Adrenal gland (tissue), 12 donors: ENCODE results near the gene HLX. TPM values are rescaled to one million over a fixed set of nuclear protein-coding genes. Genes with fewer than 3 reads are reported as not detected.

Source experiments
- DNase-seq, 7 donors: peaks; one replicate each; pipeline ENCODE4 v3.0.0-alpha.2; 2019 to 2020
- H3K27ac ChIP-seq, 5 donors: fragments of 200-600 bp; sonication (generic) in 4 of 5; 1 replicate in 3 of 5; 2 replicates in 2 of 5; pipeline versions ENCODE4 v1.5.1 to v1.8.0; 2016 to 2020; ENCODE audit warnings: mild to moderate bottlenecking in 1 of 5
- H3K27me3 ChIP-seq: fragments of 200-600 bp; 2 replicates; pipeline ENCODE4 v1.8.0; 2021
- H3K36me3 ChIP-seq, 2 donors: fragments of 200-600 bp; replicated peaks in 1 of 2; 1 replicate in 1 of 2; 2 replicates in 1 of 2; pipeline versions ENCODE4 v1.5.1 to v1.8.0; 2018 to 2022
- H3K4me1 ChIP-seq, 2 donors: fragments of 200-600 bp; replicated peaks in 1 of 2; 1 replicate in 1 of 2; 2 replicates in 1 of 2; pipeline versions ENCODE4 v1.5.1 to v1.8.0; 2018 to 2021
- H3K4me3 ChIP-seq, 4 donors: fragments of 200-600 bp; sonication (generic) in 3 of 4; one replicate each; pipeline ENCODE4 v1.5.1; 2016 to 2018
- H3K9me3 ChIP-seq, 3 donors: fragments of 200-600 bp; sonication (generic) in 1 of 3; replicated peaks in 1 of 3; 1 replicate in 2 of 3; 2 replicates in 1 of 3; pipeline versions ENCODE4 v1.5.1 to v1.8.0; 2016 to 2021
- CTCF ChIP-seq, 6 experiments: fragments of 450-650 bp in 4 of 6; fragments of 200-600 bp in 2 of 6; sonication (generic) in 1 of 6; IDR thresholded peaks; 1 replicate in 5 of 6; 2 replicates in 1 of 6; pipeline versions ENCODE4 v1.5.1 to v1.8.0; 2016 to 2021; ENCODE audit warnings: antibody characterized with exemption in 6 of 6, mild to moderate bottlenecking in 2 of 6, moderate library complexity in 1 of 6
- POLR2A ChIP-seq, 2 donors: fragments of 450-650 bp; IDR thresholded peaks; one replicate each; pipeline ENCODE4 v1.6.1; 2017; ENCODE audit warnings: antibody characterized with exemption in 2 of 2, mild to moderate bottlenecking in 2 of 2, moderate library complexity in 1 of 2
- WGBS, 4 donors: extraction: QIAGEN DNeasy Blood & Tissue Kit in 2 of 4; methylation state at CpG; one replicate each; pipeline versions ENCODE4 v1.1.5 to v1.1.7; 2013 to 2017; 5-methylcytosine and 5-hydroxymethylcytosine counted together
- intact Hi-C, 2 donors: fragments of 100-400 bp; cut with DNase I; formaldehyde crosslinking; loops; one replicate each; pipeline versions ENCODE4 v1.14.1 to v1.15.0; 2022 to 2023
- polyA plus RNA-seq, 3 donors: library from polyadenylated mRNA; stranded (reverse); fragments of 200-250 nt in 2 of 3; fragments of 350-450 nt in 1 of 3; fragmentation: Illumina TruSeq in 1 of 3; extraction: RNeasy Lipid Tissue Mini Kit (QIAGEN cat#74804) in 1 of 3; gene quantifications; one replicate each; pipeline ENCODE4 v1.2.3, GENCODE V29; 2013 to 2014
- total RNA-seq, 9 donors: library from RNA; depleted of rRNA in 4 of 9; stranded (reverse); fragments of >200 nt in 4 of 9; fragments of 120-200 nt in 1 of 9; fragmentation: NEBNext Ultra II Directional in 1 of 9; extraction: Animal tissue kit (Norgen Biotek cat#: 25700) in 1 of 9; gene quantifications; one replicate each; pipeline versions ENCODE4 v1.1.0 to v1.2.4, GENCODE V29; 2013 to 2023
- donor health status: healthy with polysubstance abuse.
- donor health status: Bipolar disorder and iron deficiency.
- donor health status: DM: yes; HTN: yes; CAD: no.
- donor health status: DM: no; HTN: no; CAD: no.
- donor health status: DM: no; HTN: no; CAD: no.
- donor health status: DM: yes; HTN: yes; CAD: no.

The HLX gene
- total and polyA plus RNA-seq, 12 donors: 0.81 to 13.8 (median 7.0) TPM

- intact Hi-C loops: no loop called here
- no peaks in the 10 kb centered on the region for H3K4me1 ChIP-seq
- H3K27ac ChIP-seq: no peak overlapping the region
- no peaks in the 10 kb centered on the region for H3K27me3 ChIP-seq
- whole genome bisulfite sequencing, 4 donors: 86 to 92% (median 89%) methylated on average over 3 of the region's 3 CpGs
- TF ChIP-seq CTCF (IDR thresholded peaks at IDR 0.05): no peak
- TF ChIP-seq POLR2A (IDR thresholded peaks at IDR 0.05): no peak
- H3K9me3 ChIP-seq: no peaks in the 10 kb centered on the region
- H3K4me3 ChIP-seq: no peak overlapping the region
- DNase-seq: no peak
- no peaks in the 10 kb centered on the region for H3K36me3 ChIP-seq
Measured at GRCh38 chr1:220904876-220905275, 25.6 kb downstream of the HLX start.

GRCh38 chr1:220905650-220906560 is 26.7 kb downstream of the HLX start:
- H3K9me3 ChIP-seq: no peaks in the 10 kb centered on the region
- no peak overlapping the region for H3K27ac ChIP-seq
- no peak for DNase-seq
- no peaks in the 10 kb centered on the region for H3K36me3 ChIP-seq
- no peak overlapping the region for H3K4me3 ChIP-seq
- no peak for TF ChIP-seq CTCF (IDR thresholded peaks at IDR 0.05)
- TF ChIP-seq POLR2A (IDR thresholded peaks at IDR 0.05): no peak
- intact Hi-C loops: no loop called here
- H3K4me1 ChIP-seq: no peaks in the 10 kb centered on the region
- 43 to 60% (median 59%) methylated on average over 5 of the region's 5 CpGs for WGBS, 4 donors
- H3K27me3 ChIP-seq: no peaks in the 10 kb centered on the region

- no peak for DNase-seq
- no peak overlapping the region for H3K27ac ChIP-seq
- no peaks in the 10 kb centered on the region for H3K9me3 ChIP-seq
- intact Hi-C loops: no loop called here
- no peaks in the 10 kb centered on the region for H3K4me1 ChIP-seq
- H3K27me3 ChIP-seq: no peaks in the 10 kb centered on the region
- WGBS, 4 donors: 50 to 79% (median 58%) methylated on average over 2 of the region's 2 CpGs
- H3K4me3 ChIP-seq: no peak overlapping the region
- H3K36me3 ChIP-seq: no peaks in the 10 kb centered on the region
- TF ChIP-seq CTCF (IDR thresholded peaks at IDR 0.05) (no peak), POLR2A (IDR thresholded peaks at IDR 0.05) (no peak)
Measured at GRCh38 chr1:220906561-220907334, 27.5 kb downstream of the HLX start.

GRCh38 chr1:220908757-220909156 is 29.5 kb downstream of the HLX start:
- 42 to 60% (median 50%) methylated on average over 2 of the region's 2 CpGs for WGBS, 4 donors
- no peaks in the 10 kb centered on the region for H3K4me1 ChIP-seq
- no peaks in the 10 kb centered on the region for H3K36me3 ChIP-seq
- intact Hi-C loops: no loop called here
- DNase-seq: no peak
- H3K9me3 ChIP-seq: no peaks in the 10 kb centered on the region
- H3K4me3 ChIP-seq: no peak overlapping the region
- TF ChIP-seq POLR2A (IDR thresholded peaks at IDR 0.05): no peak
- peak in 4 of 6 experiments; percentile 22 to 35 (median 24) for TF ChIP-seq CTCF (IDR thresholded peaks at IDR 0.05)
- H3K27ac ChIP-seq: no peak overlapping the region
- no peaks in the 10 kb centered on the region for H3K27me3 ChIP-seq
